HUES6 (cell line): ENCODE data around the gene LCN6.

Source experiments
- H3K27ac ChIP-seq: 2 replicates; pipeline ENCODE4 v1.7.0; 2013; ENCODE audit warnings: low read depth, mild to moderate bottlenecking, low read length, inconsistent platforms
- H3K27me3 ChIP-seq: 2 replicates; pipeline ENCODE4 v1.6.1; 2013; ENCODE audit warnings: low read length; ENCODE audit not compliant: control insufficient read depth, insufficient read depth
- H3K36me3 ChIP-seq: 2 replicates; pipeline ENCODE4 v1.6.1; 2013; ENCODE audit warnings: low read length; ENCODE audit not compliant: control insufficient read depth, insufficient read depth
- H3K4me1 ChIP-seq: 2 replicates; pipeline ENCODE4 v1.6.1; 2013; ENCODE audit warnings: low read length; ENCODE audit not compliant: control insufficient read depth, insufficient read depth
- H3K4me3 ChIP-seq: 2 replicates; pipeline ENCODE4 v1.5.1; 2013; ENCODE audit warnings: low read depth, low read length
- H3K9ac ChIP-seq: one replicate; pipeline ENCODE4 v1.6.1; 2013; ENCODE audit warnings: mild to moderate bottlenecking, low read length
- H3K9me3 ChIP-seq: 2 replicates; pipeline ENCODE4 v1.6.1; 2013; ENCODE audit warnings: low read depth, low read length; ENCODE audit not compliant: control insufficient read depth, insufficient read depth

LCN6 gene

GRCh38 chr9:136694872-136695247, 53.5 kb downstream of the LCN6 start:
- Histone ChIP-seq H3K9me3 (no peaks in the 10 kb centered on the region), H3K4me3 (no peak overlapping the region), H3K27ac (no peak overlapping the region), H3K27me3 (no peaks in the 10 kb centered on the region), H3K36me3 (no peaks in the 10 kb centered on the region), H3K9ac (no peak overlapping the region), H3K4me1 (peaks cover 17% of the 10 kb centered on the region; the same call in 1 of the 2 replicates)

DNA sequence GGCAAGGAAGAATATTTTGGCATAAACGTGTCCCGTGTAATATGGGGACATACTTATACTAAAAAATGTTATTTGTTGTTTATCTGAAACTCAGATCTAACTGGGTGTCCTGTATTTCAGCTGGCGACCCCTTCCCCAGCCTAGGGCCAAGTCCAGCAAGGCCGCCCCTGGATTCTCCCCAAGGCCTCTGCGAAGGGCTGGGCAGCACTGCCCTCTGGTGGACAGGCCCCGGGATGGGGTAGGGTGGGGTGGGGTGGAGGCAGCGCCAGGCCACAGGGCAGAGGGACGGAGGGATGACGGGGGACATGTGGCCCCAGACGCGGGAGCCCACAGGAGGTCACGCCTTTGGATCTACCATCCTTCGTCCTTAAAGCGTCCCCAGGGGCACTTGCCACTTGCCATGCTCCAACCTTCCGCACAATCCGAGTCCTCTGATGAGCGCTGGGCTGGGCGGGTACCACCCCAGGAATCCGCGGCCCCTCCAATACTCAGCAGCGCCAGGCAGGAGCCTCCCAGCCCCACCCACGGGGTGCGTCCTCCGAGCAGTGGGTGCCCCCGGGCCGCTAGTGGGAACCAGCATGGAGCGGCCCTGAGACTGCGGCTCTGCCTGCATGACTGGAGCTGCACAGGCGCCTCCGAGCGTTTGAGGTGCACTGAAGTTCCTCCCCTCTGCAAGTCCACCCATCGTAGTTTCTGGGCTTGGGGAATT, 54.0 kb downstream of the LCN6 start:
- H3K27me3 ChIP-seq: peaks cover 2% of the 10 kb centered on the region; the same call in 1 of the 2 replicates
- H3K9me3 ChIP-seq: no peaks in the 10 kb centered on the region
- no peak overlapping the region for H3K4me3 ChIP-seq
- H3K27ac ChIP-seq: no peak overlapping the region
- no peak overlapping the region for H3K9ac ChIP-seq
- H3K4me1 ChIP-seq: peaks cover 17% of the 10 kb centered on the region; the same call in 1 of the 2 replicates
- H3K36me3 ChIP-seq: no peaks in the 10 kb centered on the region
